Keratinocyte (primary cell): Measurements from ENCODE around the gene DCP1B. TPM values are rescaled to one million over a fixed set of nuclear protein-coding genes. Genes with fewer than 3 reads are reported as not detected.

Source experiments
- DNase-seq: peaks from one replicate; pipeline ENCODE4 v3.0.0-alpha.2; 2011; ENCODE audit warnings: low read depth, missing footprints, low spot score
- FAIRE-seq: peaks from 2 replicates; lab custom pipeline; 2011; peaks lifted over from hg19 to GRCh38; lab: Jason Lieb, UNC
- H2AFZ ChIP-seq: 2 replicates; pipeline ENCODE4 v1.6.0; 2012; ENCODE audit warnings: low read length, control low read depth, inconsistent platforms; ENCODE audit not compliant: control insufficient read depth
- H3K27ac ChIP-seq: 2 replicates; pipeline ENCODE4 v1.5.1; 2011; ENCODE audit warnings: low read length; ENCODE audit not compliant: control insufficient read depth, insufficient read depth
- H3K27me3 ChIP-seq: 3 replicates; pipeline ENCODE4 v1.6.0; 2011; ENCODE audit warnings: low read length; ENCODE audit not compliant: control insufficient read depth, insufficient read depth; ENCODE audit errors: extremely low read depth
- H3K36me3 ChIP-seq, 2 experiments: 2 replicates in 1 of 2; 3 replicates in 1 of 2; pipeline ENCODE4 v1.5.1; 2011; ENCODE audit warnings: low read length in 2 of 2, mild to moderate bottlenecking in 1 of 2; ENCODE audit not compliant: control insufficient read depth in 2 of 2, insufficient read depth in 2 of 2; ENCODE audit errors: extremely low read depth in 1 of 2
- H3K4me1 ChIP-seq: 3 replicates; pipeline ENCODE4 v1.5.1; 2011; ENCODE audit warnings: low read length; ENCODE audit not compliant: control insufficient read depth, insufficient read depth; ENCODE audit errors: extremely low read depth
- H3K4me2 ChIP-seq: 3 replicates; pipeline ENCODE4 v1.6.0; 2011; ENCODE audit warnings: low read depth, low read length; ENCODE audit not compliant: control insufficient read depth, insufficient read depth; ENCODE audit errors: extremely low read depth
- H3K4me3 ChIP-seq, 3 experiments: fragments of 200-600 bp in 1 of 3; sonication (generic) in 1 of 3; 2 replicates in 2 of 3; 3 replicates in 1 of 3; pipeline ENCODE4 v1.5.1; 2011 to 2016; ENCODE audit warnings: low read length in 3 of 3, mild to moderate bottlenecking in 3 of 3, control low read depth in 2 of 3, inconsistent platforms in 1 of 3, low read depth in 1 of 3, mixed read lengths in 1 of 3, mixed run types in 1 of 3, moderate library complexity in 1 of 3; ENCODE audit not compliant: control insufficient read depth in 2 of 3, insufficient read depth in 2 of 3; ENCODE audit errors: extremely low read depth in 1 of 3
- H3K79me2 ChIP-seq: 2 replicates; pipeline ENCODE4 v1.6.0; 2012; ENCODE audit warnings: low read length; ENCODE audit not compliant: control insufficient read depth, insufficient read depth
- H3K9ac ChIP-seq: 3 replicates; pipeline ENCODE4 v1.6.0; 2011; ENCODE audit warnings: low read length; ENCODE audit not compliant: control insufficient read depth, insufficient read depth; ENCODE audit errors: extremely low read depth
- H3K9me1 ChIP-seq: 3 replicates; pipeline ENCODE4 v1.6.0; 2011; ENCODE audit warnings: low read length; ENCODE audit not compliant: control insufficient read depth, insufficient read depth; ENCODE audit errors: extremely low read depth
- H3K9me3 ChIP-seq: 2 replicates; pipeline ENCODE4 v1.5.1; 2012; ENCODE audit warnings: low read depth, low read length; ENCODE audit not compliant: control insufficient read depth
- H4K20me1 ChIP-seq: 3 replicates; pipeline ENCODE4 v1.6.0; 2011; ENCODE audit warnings: low read length; ENCODE audit not compliant: control insufficient read depth, insufficient read depth; ENCODE audit errors: extremely low read depth
- EZH2 ChIP-seq: IDR thresholded peaks from one replicate; pipeline ENCODE4 v1.6.1; 2012; ENCODE audit warnings: inconsistent platforms, mild to moderate bottlenecking, low read length, moderate library complexity
- dilution Hi-C: fragments of 300-500 bp; cut with MboI; formaldehyde crosslinking; loops from one replicate; pipeline ENCODE4 v1.7.0; 2020; ENCODE audit warnings: low sequenced_read_pairs; ENCODE audit not compliant: extremely low pct_ligation_motif_present
- polyA plus RNA-seq, 5 experiments: library from polyadenylated mRNA; depleted of rRNA in 3 of 5; stranded (reverse) in 3 of 5; stranded (forward) in 1 of 5; unstranded in 1 of 5; fragments of >200 nt; gene quantifications; 1 replicate in 1 of 5; 2 replicates in 3 of 5; 3 replicates in 1 of 5; pipeline versions ENCODE4 v1.2.1 to v1.2.3, GENCODE V29; 2011 to 2012; ENCODE audit warnings: missing spikeins in 2 of 5, low read depth in 1 of 5, low replicate concordance in 1 of 5
- TF ChIP-seq, protein P1 (sequence below), 3 experiments: IDR thresholded peaks in 1 of 3; conservative IDR thresholded peaks in 1 of 3; optimal IDR thresholded peaks in 1 of 3; 2 replicates in 2 of 3; 3 replicates in 1 of 3; pipeline versions ENCODE3 to v1.5.1; 2011; ENCODE audit warnings: low read length in 3 of 3, mild to moderate bottlenecking in 3 of 3, moderate library complexity in 2 of 3, control low read depth in 1 of 3, inconsistent platforms in 1 of 3; ENCODE audit not compliant: insufficient read depth in 2 of 3; ENCODE audit errors: extremely low read depth in 1 of 3

Gene DCP1B
- polyA plus RNA-seq, 1 donor (not counting 4 experiments of a cell fraction or from before 2014, with no cell fraction given) = 9.7 TPM

DNA sequence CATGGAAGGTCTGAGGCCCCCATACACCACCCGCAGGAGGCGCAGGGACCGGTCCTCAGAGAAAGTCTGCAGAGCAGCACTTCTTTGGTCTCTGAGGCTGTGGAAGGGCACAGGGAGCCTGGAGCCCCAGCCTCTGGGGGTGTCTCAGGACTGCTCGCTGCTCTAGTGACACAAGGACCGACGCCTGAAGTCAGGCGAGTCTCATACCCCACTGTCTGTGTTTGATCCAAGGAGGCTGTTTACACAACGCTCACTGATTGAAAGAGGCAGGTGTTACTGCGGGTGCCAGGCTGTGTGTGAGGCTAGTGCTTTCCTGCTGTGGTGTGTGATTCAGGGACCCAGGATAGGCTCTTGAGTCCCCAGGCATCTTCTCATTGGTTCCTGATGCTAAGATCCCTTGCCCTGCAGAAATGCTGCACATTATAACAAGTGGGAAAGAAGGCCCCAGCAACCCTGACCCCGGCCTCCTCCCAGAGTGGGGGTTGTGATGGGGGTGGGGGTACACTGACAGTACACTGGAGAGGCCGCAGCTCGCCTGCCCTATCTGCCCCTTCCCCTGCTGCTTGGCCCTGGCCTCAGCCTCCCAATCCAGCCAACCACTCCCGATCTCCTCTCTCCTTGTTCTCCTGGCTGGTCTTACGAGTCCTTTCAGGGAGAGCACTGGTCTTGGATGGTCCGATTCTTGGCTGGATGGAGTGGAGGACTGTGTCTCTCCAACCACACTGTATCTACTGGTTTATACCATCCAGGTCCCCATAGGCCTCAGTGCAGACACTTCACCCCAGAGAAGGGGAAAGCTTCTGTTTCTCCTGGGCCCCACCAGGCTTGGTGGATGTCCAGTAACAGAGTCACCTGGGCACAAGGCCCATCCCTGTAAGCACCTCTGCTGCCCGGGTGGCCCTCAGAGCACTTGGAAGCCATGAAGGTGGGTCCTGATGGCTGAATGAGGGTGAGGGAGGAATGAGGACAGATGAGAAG, 92.4 kb downstream of the DCP1B start:
- DNase-seq = no peak

GRCh38 chr12:1910468-1910867, 93.8 kb downstream of the DCP1B start:
- dilution Hi-C loops = no loop called here
- no peak for TF ChIP-seq EZH2

More for the DNA sequence above, 92.4 kb downstream of the DCP1B start:
- Histone ChIP-seq H3K4me1 (no peaks in the 10 kb centered on the region), H3K4me3 (no peak overlapping the region), H3K4me2 (no peak overlapping the region), H4K20me1 (no peaks in the 10 kb centered on the region), H3K9ac (no peak overlapping the region), H3K9me3 (no peaks in the 10 kb centered on the region), H3K79me2 (no peaks in the 10 kb centered on the region), H3K27me3 (peaks cover 27% of the 10 kb centered on the region), H2AFZ (no peak overlapping the region), H3K9me1 (no peaks in the 10 kb centered on the region), H3K27ac (no peak overlapping the region), H3K36me3 (no peaks in the 10 kb centered on the region)
- no peak for FAIRE-seq
- dilution Hi-C loops = no loop called here
- TF ChIP-seq, protein P1, sequence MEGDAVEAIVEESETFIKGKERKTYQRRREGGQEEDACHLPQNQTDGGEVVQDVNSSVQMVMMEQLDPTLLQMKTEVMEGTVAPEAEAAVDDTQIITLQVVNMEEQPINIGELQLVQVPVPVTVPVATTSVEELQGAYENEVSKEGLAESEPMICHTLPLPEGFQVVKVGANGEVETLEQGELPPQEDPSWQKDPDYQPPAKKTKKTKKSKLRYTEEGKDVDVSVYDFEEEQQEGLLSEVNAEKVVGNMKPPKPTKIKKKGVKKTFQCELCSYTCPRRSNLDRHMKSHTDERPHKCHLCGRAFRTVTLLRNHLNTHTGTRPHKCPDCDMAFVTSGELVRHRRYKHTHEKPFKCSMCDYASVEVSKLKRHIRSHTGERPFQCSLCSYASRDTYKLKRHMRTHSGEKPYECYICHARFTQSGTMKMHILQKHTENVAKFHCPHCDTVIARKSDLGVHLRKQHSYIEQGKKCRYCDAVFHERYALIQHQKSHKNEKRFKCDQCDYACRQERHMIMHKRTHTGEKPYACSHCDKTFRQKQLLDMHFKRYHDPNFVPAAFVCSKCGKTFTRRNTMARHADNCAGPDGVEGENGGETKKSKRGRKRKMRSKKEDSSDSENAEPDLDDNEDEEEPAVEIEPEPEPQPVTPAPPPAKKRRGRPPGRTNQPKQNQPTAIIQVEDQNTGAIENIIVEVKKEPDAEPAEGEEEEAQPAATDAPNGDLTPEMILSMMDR (optimal IDR thresholded peaks at IDR 0.05 in 1 of 3, IDR thresholded peaks at IDR 0.05 in 1 of 3, conservative IDR thresholded peaks at IDR 0.05 in 1 of 3; ENCODE audit: extremely low read depth in 1 of 3, insufficient read depth in 2 of 3, low read length in 3 of 3) = no peak
- no peak for TF ChIP-seq EZH2

More at GRCh38 chr12:1910468-1910867, 93.8 kb downstream of the DCP1B start:
- no peaks in the 10 kb centered on the region for H3K9me3 ChIP-seq
- H2AFZ ChIP-seq = no peak overlapping the region
- no peak overlapping the region for H3K4me3 ChIP-seq
- peaks cover 13% of the 10 kb centered on the region for H3K27me3 ChIP-seq
- no peak overlapping the region for H3K27ac ChIP-seq
- no peaks in the 10 kb centered on the region for H4K20me1 ChIP-seq
- H3K9me1 ChIP-seq = no peaks in the 10 kb centered on the region
- H3K36me3 ChIP-seq = no peaks in the 10 kb centered on the region
- no peaks in the 10 kb centered on the region for H3K79me2 ChIP-seq
- no peaks in the 10 kb centered on the region for H3K4me1 ChIP-seq
- no peak overlapping the region for H3K9ac ChIP-seq
- DNase-seq (no peak), FAIRE-seq (no peak)
- H3K4me2 ChIP-seq = no peak overlapping the region
